GM21529 (cell line): ENCODE results near the gene AMER2.
"Not testable (repeated sequence)": the region's sequence is repeated elsewhere in the genome, so short reads cannot be mapped to it uniquely, and the experiment has no call there.

ENCODE experiments used
- ATAC-seq: cut with Tn5 transposase; IDR thresholded peaks from one replicate; pipeline ENCODE4 v1.9.1; 2021; ENCODE audit not compliant: unreplicated experiment

AMER2 gene

GRCh38 chr13:25186187-25186586 is 14.1 kb upstream of the AMER2 start:
- peak; percentile 56 for ATAC-seq

DNA sequence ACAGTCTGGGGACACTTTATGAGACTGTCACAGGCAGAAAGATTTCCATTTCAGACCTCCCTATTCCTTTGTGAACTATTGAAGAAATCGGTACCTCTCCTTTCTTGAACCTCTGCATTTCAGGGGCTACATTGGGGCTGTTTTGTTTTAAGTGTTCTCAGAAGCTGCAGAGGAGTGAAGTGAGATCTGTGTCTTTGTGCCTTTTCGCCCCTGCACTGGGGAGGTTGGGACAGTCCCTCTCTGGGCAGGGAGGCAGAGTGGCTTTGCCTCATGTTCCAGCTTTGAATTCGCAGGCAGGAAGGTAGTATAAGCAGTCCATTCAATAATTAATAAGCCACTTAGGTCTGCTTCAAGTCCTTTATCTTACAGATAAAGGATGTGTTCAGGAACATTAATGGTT is 9.5 kb upstream of the AMER2 start:
- peak; percentile 33 for ATAC-seq

DNA sequence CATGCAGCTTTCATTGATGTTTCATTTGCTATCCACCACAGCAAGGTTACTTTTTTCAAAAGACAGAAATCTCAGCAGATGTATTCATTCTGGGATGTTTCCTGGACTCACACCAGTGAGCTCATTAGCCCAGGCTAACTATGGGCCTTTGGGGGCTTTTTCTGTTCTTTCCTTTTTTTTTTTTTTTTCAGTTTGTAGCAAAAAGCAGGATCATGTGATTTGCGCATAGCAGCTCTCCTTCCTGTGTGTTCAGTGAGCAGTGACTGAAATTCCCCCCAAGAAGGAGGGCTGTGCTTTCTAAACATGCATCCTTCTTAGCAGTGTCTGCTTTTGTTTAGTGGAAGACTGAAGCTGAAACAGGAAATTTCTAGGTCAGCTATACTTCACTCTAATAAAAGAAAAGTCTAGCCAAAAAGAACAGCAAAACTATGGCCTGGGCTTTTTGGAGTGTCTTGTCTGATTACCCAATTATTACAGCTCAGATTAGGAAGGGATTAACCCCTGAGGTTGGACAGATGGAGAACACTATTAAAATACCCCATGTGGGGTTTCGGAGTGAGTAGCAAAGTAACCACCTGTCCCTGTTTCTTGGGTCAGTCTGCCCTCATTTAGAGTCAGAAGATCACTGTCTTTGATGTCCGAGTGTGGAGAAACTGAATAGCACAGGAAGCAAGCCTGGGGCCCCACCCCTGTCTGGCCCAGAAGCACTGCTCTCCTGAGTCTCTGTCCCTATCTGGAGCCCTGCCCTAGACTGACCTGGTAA is 8.9 kb upstream of the AMER2 start:
- peak; percentile 67 for ATAC-seq

DNA sequence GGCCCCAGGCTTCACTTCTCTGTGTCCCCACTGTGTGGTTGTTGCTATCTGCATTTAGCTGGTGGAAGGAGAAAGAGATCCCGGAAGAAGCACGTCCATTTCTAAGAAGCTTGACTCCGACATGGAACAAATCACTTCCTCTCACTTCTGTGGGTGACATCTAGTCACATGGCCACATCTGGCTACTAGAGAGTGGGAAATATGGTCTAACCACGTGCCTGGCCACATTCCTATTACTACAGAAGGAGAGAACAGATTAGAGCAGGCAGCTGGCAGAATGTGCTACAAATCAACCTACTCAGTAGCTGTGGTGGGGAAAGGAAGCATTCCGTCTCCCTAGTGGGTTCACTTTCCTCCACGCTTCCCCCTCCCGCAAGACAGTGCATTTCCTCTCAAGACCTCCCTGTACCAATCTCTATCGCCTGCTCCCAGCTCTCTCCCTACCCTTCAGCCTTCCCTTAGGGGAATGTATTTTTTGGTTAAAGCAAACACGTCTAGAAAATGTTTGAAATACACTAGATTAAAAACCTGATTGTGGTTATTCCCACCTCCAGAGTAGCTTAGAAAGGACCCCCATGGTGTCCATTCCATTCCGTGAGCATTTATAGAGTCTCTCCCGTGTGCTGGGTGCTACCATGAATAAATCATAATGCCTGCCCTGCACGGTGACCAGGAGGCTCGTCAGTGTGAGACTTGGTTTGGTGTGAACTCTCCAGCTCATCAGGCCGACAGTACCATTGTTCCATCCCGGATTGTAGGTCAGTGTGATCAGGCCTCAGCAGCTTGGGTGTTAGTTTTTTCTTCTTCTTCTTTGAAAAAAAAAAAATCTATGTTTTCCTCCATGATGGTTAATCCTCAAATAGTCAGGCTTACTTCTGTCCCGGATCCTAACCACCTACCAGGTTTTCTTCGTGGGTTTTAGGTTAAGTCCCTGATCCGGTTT is 8.0 kb upstream of the AMER2 start:
- no peak for ATAC-seq

- no peak for ATAC-seq
These were observed 6.9 kb upstream of the AMER2 start for GRCh38 chr13:25179011-25179410.

DNA sequence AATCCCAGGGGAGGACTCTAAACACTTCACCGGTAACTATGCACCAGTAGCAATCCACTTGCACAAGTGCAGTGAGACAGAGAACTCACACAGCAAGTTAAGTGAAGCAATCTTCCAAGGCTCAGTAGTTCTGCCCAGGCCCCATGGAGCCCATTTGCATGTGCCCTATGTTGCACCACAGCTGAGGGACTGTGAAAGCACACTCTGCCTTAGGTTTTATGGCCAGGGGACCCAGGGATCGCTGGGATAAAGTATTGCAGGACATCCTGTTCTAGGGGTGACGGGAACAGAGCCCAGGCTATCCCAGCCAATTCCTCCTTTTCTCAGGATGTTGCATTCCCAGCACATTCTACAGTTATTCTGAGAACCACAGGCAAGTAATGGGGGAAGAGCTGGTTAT is 6.0 kb upstream of the AMER2 start:
- ATAC-seq: no peak

DNA sequence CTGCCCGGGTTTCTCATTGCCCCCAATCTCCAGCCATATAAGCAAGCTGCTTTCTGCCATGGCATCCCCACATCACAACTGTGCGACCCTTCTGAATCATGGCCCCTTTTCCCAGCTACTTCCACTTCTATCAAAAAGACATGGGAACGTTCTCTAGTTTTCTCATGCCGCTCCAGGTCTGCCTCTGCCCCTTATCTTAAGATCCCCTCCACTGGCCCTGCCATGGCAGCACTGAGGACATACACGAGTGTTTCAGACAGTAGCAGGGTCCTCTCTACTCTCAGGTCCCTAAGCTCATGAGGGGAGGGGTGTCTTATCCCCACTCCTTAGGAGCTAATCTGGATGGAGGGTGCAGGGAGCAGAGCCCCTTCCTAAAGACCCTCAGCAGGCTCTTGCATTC is 5.5 kb upstream of the AMER2 start:
- ATAC-seq: no peak

- ATAC-seq: no peak
These were observed 4.9 kb upstream of the AMER2 start for GRCh38 chr13:25177012-25177411.

DNA sequence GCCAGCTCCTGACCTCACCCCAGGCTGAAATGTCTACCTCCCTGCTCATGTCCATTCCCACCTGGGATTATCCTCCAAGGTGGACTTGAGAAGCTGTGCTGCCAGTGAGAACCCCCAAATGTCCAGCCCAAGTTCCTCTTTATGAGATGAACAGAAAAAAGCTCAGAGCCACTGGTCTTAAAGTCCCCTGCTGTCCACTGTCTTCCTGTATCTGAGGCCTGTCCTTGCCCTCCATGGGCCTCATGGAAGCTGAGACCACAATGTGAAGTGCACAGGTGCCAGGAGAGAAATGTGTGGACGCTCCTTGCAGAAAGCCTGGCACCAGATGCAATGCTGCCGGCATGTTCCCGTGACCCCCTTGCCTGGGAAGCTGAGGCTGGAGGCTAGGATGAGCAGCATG is 3.3 kb upstream of the AMER2 start:
- no peak for ATAC-seq

GRCh38 chr13:25175026-25175425 is 2.9 kb upstream of the AMER2 start:
- no peak for ATAC-seq

DNA sequence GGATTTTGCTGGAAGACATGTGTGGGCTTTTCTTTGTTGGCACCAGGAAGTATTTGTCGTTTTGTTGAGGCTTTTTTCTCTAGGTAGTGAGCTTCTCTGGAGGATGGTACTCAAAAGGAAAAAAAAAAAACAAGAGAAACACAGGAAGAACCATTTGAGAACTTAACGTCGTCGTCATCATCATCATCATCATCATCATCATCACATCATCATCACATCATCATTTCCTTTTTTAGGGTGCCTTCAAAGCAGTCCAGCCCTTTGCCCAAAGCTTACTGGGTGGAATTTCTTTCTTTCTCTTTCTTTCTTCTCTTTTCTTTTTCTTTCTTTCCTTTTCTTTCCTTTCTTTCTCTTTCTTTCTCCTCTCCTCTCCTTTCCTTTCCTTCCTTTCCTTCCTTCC is 2.2 kb upstream of the AMER2 start:
- ATAC-seq: no peak

GRCh38 chr13:25172303-25172630 is 179 bp upstream of the AMER2 start:
- ATAC-seq: no peak

DNA sequence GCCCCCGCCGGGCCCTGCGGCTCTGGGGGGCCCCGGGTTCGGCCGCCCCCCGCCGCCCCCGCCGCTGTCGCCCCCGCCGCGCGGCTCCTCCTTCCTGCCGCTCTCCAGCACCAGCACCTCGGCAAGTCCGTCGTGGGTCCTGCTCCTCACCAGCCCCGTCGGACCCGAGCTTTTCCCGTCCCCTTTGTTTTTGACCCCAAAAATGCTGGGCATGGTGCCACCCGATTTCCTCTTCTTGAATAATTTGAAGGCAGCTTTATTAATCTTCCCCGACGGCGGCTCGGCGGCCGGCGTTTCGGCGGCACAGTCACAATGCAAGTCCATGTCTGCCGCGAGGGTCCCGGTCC is 945 bp downstream of the AMER2 start:
- ATAC-seq: no peak

- ATAC-seq: no peak
These were observed 1.5 kb downstream of the AMER2 start for GRCh38 chr13:25170554-25171111.

DNA sequence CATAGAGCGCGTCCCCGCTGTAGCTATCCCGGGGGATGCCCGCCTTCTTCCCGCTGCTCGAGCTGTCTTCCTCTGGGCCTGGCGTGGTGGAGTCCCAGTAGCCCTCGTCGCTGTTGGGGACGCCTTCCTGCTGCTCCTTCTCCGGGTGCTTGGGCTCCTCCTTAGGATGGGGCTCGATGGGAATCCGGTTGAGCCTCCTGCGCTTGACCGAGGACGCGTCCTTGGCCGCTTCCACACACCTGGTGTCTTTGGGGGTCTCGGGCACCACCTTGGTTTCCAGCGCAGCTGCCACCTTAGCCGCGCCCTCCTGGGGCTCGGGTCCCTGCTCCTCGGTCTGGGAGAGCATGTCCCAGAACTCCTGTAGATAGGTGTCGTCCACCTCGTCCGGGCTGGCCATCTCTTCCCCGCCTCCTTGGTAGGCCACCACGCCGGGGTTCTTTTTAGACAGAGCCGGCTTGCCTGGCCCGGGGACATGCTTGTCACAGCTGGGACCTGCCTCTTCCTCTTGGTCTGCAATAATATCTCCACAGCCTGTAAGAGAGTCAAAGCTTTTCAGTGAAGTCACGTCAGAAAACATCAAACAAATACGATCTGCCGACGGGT is 2.0 kb downstream of the AMER2 start:
- no peak for ATAC-seq

DNA sequence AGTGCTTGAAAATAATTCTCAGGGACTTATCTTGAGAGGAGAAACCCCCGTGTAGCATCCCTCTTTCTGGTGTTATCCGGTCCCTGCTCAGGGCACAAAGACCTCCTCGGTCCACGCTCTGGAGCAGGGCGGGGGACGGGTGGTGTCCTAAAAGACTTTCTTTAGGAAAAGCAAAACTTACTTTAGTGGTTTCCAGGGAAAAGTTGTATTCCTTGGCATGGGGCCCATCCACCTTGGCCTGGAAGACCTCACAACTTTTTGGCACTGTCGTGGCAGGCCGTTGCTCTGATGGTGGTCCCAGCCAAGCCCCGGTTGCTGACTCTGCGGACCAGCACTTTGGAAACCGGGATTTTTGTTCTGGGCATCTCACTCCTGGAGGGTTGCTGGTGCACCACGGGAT is 2.7 kb downstream of the AMER2 start:
- ATAC-seq: no peak

DNA sequence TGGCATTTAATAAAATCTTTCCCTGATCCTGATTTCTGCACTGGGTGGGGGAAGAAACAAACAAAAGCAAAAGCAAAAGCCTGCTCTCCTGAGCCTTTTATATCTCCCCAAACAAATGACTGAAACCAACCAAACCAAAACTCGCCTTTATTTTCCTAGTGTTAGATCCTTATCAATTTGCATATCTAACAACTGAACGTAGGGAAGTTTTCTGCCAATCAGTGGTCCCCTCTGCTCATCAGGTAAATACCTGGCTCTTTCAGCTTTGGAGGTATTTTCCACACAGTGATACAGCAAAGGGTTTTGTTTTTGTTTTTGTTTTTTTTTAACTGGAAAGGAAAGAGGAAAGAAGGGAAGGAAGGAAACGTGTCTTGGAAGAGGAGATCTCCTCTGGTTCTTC is 3.3 kb downstream of the AMER2 start:
- no peak for ATAC-seq

- no peak for ATAC-seq
These were observed 4.5 kb downstream of the AMER2 start for GRCh38 chr13:25167382-25168174.

DNA sequence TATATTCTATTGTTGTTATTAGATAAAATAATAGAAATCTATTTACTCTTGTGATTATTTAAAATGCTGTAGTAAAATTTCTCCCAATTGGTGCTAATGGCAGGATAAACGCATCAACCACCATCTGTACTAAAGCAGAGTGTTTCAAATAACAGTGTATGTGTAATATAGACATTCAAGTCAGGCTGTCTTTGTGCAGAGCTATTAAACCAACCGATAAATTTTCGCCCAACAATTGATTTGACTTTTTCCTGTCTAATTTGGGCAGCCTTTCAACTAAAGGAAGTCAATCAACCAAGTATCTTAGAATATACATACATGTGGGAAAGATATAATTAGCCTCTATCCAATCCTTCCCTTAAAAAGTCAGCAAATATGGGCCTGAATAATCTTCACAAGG is 5.8 kb downstream of the AMER2 start:
- ATAC-seq: no peak

GRCh38 chr13:25165663-25166062 is 6.4 kb downstream of the AMER2 start:
- ATAC-seq: no peak

- ATAC-seq: not testable (repeated sequence)
These were observed 6.9 kb downstream of the AMER2 start for GRCh38 chr13:25165163-25165562.
